OCI-LY3 (cell line): Measurements from ENCODE around the gene BTRC.

Source experiments
- H2AFZ ChIP-seq: fragments of 200-600, 300-600 bp; shearing (Covaris generic); 2 replicates; pipeline ENCODE4 v1.6.0; 2014; ENCODE audit warnings: antibody characterized with exemption, low read depth, low read length
- H3K27ac ChIP-seq: fragments of 200-600, 300-600 bp; sonication (generic); 2 replicates; pipeline ENCODE4 v1.5.1; 2014; ENCODE audit warnings: mild to moderate bottlenecking, low read length, moderate library complexity, mixed read lengths
- H3K27me3 ChIP-seq: fragments of 200-600, 300-600 bp; sonication (generic); 2 replicates; pipeline ENCODE4 v1.6.1; 2014; ENCODE audit warnings: low read depth, low read length, mixed read lengths
- H3K36me3 ChIP-seq: fragments of 200-600, 300-600 bp; sonication (generic); replicated peaks from 2 replicates; pipeline ENCODE3; 2014; ENCODE audit warnings: low read depth, low read length, mixed read lengths
- H3K4me1 ChIP-seq: fragments of 300-600, 200-600 bp; sonication (generic); 2 replicates; pipeline ENCODE4 v1.6.1; 2014; ENCODE audit warnings: low read length, mixed read lengths
- H3K4me2 ChIP-seq: fragments of 200-600, 300-600 bp; sonication (generic); 2 replicates; pipeline ENCODE4 v1.6.1; 2014; ENCODE audit warnings: low read length, mixed read lengths
- H3K4me3 ChIP-seq: fragments of 300-600, 200-600 bp; sonication (generic); 2 replicates; pipeline ENCODE4 v1.5.1; 2014; ENCODE audit warnings: antibody characterized with exemption, mild to moderate bottlenecking, low read length, moderate library complexity
- H3K79me2 ChIP-seq: fragments of 300-600, 200-600 bp; shearing (Covaris generic); 2 replicates; pipeline ENCODE4 v1.6.1; 2014; ENCODE audit warnings: mild to moderate bottlenecking, low read length, mixed read lengths
- H3K9ac ChIP-seq: fragments of 300-600, 200-600 bp; shearing (Covaris generic); 2 replicates; pipeline ENCODE4 v1.6.0; 2014; ENCODE audit warnings: mild to moderate bottlenecking, low read length, moderate library complexity
- H3K9me3 ChIP-seq: fragments of 200-600, 300-600 bp; shearing (Covaris generic); 2 replicates; pipeline ENCODE4 v1.6.1; 2014; ENCODE audit warnings: low read length, mixed read lengths; ENCODE audit not compliant: insufficient read depth
- H4K20me1 ChIP-seq: fragments of 200-600, 300-600 bp; sonication (generic); 2 replicates; pipeline ENCODE4 v1.6.1; 2016; ENCODE audit warnings: low read length, mixed read lengths; ENCODE audit not compliant: insufficient read depth
- CTCF ChIP-seq: fragments of 200-600, 300-600 bp; sonication (generic); IDR thresholded peaks from 2 replicates; pipeline ENCODE4 v1.5.1; 2014; ENCODE audit warnings: antibody characterized with exemption, low read length, low read depth
- EZH2phosphoT487 ChIP-seq: fragments of 200-600 bp; shearing (Covaris generic); IDR thresholded peaks from 2 replicates; pipeline ENCODE4 v1.6.1; 2018; ENCODE audit warnings: antibody characterized with exemption, mixed run types, low read depth

The BTRC gene

GRCh38 chr10:101467286-101467770 lies 113.4 kb downstream of the BTRC start:
- Histone ChIP-seq H3K4me2 (peak overlapping the region; percentile 37), H3K79me2 (no peaks in the 10 kb centered on the region), H3K4me1 (0 out of 2 replicates have a peak, but pooled peaks cover 3% of the 10 kb centered on the region), H3K27me3 (no peaks in the 10 kb centered on the region), H2AFZ (no peak overlapping the region), H3K9me3 (no peaks in the 10 kb centered on the region), H3K27ac (no peak overlapping the region), H3K9ac (no peak overlapping the region; the same call in 1 of the 2 replicates), H3K36me3 (no peaks in the 10 kb centered on the region), H3K4me3 (peak overlapping the region; percentile 23; the same call in 1 of the 2 replicates), H4K20me1 (no peaks in the 10 kb centered on the region)
- no peak for TF ChIP-seq EZH2phosphoT487
- peak; percentile 65 for TF ChIP-seq CTCF

GRCh38 chr10:101468159-101468558 lies 114.2 kb downstream of the BTRC start:
- no peak for TF ChIP-seq EZH2phosphoT487
- no peak for TF ChIP-seq CTCF
- Histone ChIP-seq H4K20me1 (no peaks in the 10 kb centered on the region), H3K4me2 (no peak overlapping the region), H3K36me3 (no peaks in the 10 kb centered on the region), H3K27ac (no peak overlapping the region), H3K79me2 (no peaks in the 10 kb centered on the region), H3K27me3 (no peaks in the 10 kb centered on the region), H2AFZ (no peak overlapping the region), H3K4me1 (0 out of 2 replicates have a peak, but pooled peaks cover 3% of the 10 kb centered on the region), H3K4me3 (no peak overlapping the region), H3K9ac (no peak overlapping the region), H3K9me3 (no peaks in the 10 kb centered on the region)

DNA sequence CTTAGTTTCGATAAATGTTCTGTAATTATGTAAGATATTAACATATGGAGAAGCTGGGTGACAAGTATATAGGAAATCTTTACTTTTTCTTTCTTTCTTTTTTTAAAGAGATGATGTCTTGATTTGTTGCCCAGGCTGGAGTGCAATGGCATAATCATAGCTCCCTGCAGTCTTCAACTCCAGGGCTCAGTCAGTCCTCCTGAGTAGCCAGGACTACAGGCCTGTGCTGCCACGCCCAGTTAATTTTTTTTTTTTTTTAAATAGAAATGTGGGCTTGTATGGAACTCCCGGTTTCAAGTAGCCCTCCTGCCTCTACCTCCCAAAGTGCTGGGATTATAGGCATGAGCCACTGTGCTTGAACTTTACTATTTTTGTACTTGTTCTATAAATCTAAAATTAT lies 122.4 kb downstream of the BTRC start:
- H3K9ac ChIP-seq = no peak overlapping the region
- TF ChIP-seq CTCF (no peak), EZH2phosphoT487 (no peak)
- no peak overlapping the region for H3K27ac ChIP-seq
- no peaks in the 10 kb centered on the region for H3K4me1 ChIP-seq
- no peaks in the 10 kb centered on the region for H3K27me3 ChIP-seq
- no peaks in the 10 kb centered on the region for H3K9me3 ChIP-seq
- no peaks in the 10 kb centered on the region for H3K36me3 ChIP-seq
- H3K79me2 ChIP-seq = no peaks in the 10 kb centered on the region
- H4K20me1 ChIP-seq = no peaks in the 10 kb centered on the region
- H3K4me2 ChIP-seq = no peak overlapping the region
- H2AFZ ChIP-seq = no peak overlapping the region
- no peak overlapping the region for H3K4me3 ChIP-seq

- Histone ChIP-seq H3K4me2 (no peak overlapping the region), H3K9ac (no peak overlapping the region), H3K79me2 (no peaks in the 10 kb centered on the region), H3K9me3 (no peaks in the 10 kb centered on the region), H3K36me3 (no peaks in the 10 kb centered on the region), H3K4me1 (no peaks in the 10 kb centered on the region), H2AFZ (no peak overlapping the region), H3K4me3 (no peak overlapping the region), H4K20me1 (no peaks in the 10 kb centered on the region), H3K27me3 (no peaks in the 10 kb centered on the region), H3K27ac (no peak overlapping the region)
- TF ChIP-seq EZH2phosphoT487 (no peak), CTCF (no peak)
Observed at GRCh38 chr10:101478956-101479355, 125.0 kb downstream of the BTRC start.
